HEK293T (cell line): ENCODE data around the gene SCGB1D4.

Source experiments
- ARNT ChIP-seq: fragments of 450-650 bp; IDR thresholded peaks from 2 replicates; pipeline ENCODE4 v1.6.1; 2017; ENCODE audit warnings: mild to moderate bottlenecking
- CTBP1 ChIP-seq: fragments of 450-650 bp; IDR thresholded peaks from 2 replicates; pipeline ENCODE4 v1.6.1; 2016; ENCODE audit warnings: borderline replicate concordance
- HDGF ChIP-seq: fragments of 450-650 bp; IDR thresholded peaks from 2 replicates; pipeline ENCODE4 v1.6.1; 2017; ENCODE audit warnings: antibody characterized with exemption, borderline replicate concordance

- no peak for TF ChIP-seq ARNT
- TF ChIP-seq CTBP1, result no peak
- TF ChIP-seq HDGF, result no peak
Observed at GRCh38 chr11:62273284-62273683, 25.6 kb downstream of the SCGB1D4 start.
